Mesothelial cell of epicardium (in vitro differentiated cells): Measurements from ENCODE around the gene SIDT1. TPM values are rescaled to one million over a fixed set of nuclear protein-coding genes. Genes with fewer than 3 reads are reported as not detected.

Experiments used
- DNase-seq, 2 experiments: peaks; one replicate each; pipeline ENCODE4 v3.0.0; 2021; ENCODE audit warnings: low spot score in 2 of 2; ENCODE audit not compliant: unreplicated experiment in 2 of 2
- H3K27ac Mint-ChIP-seq: 2 replicates; pipeline ENCODE4 v1.8.0; 2021; ENCODE audit warnings: mixed read lengths
- H3K27me3 Mint-ChIP-seq: 2 replicates; pipeline ENCODE4 v1.8.0; 2021; ENCODE audit warnings: low read depth, mixed read lengths
- H3K36me3 Mint-ChIP-seq: 2 replicates; pipeline ENCODE4 v1.8.0; 2021; ENCODE audit warnings: mixed read lengths
- H3K4me1 Mint-ChIP-seq: 2 replicates; pipeline ENCODE4 v1.8.0; 2021; ENCODE audit warnings: mixed read lengths
- H3K4me3 Mint-ChIP-seq: 2 replicates; pipeline ENCODE4 v1.8.0; 2021; ENCODE audit warnings: mild to moderate bottlenecking, moderate library complexity, mixed read lengths
- H3K9me3 Mint-ChIP-seq: 2 replicates; pipeline ENCODE4 v1.8.0; 2021; ENCODE audit warnings: mixed read lengths
- total RNA-seq: library from RNA; stranded (reverse); gene quantifications from 3 replicates; pipeline ENCODE4 v1.2.1, GENCODE V29; 2021
- TF ChIP-seq, protein P1 (sequence below): fragments of 200-600 bp; sonication (generic); IDR thresholded peaks from one replicate; pipeline ENCODE4 v1.5.0; 2021; ENCODE audit warnings: antibody characterized with exemption; ENCODE audit not compliant: unreplicated experiment

SIDT1 gene
- total RNA-seq = not detected in 3 replicates

DNA sequence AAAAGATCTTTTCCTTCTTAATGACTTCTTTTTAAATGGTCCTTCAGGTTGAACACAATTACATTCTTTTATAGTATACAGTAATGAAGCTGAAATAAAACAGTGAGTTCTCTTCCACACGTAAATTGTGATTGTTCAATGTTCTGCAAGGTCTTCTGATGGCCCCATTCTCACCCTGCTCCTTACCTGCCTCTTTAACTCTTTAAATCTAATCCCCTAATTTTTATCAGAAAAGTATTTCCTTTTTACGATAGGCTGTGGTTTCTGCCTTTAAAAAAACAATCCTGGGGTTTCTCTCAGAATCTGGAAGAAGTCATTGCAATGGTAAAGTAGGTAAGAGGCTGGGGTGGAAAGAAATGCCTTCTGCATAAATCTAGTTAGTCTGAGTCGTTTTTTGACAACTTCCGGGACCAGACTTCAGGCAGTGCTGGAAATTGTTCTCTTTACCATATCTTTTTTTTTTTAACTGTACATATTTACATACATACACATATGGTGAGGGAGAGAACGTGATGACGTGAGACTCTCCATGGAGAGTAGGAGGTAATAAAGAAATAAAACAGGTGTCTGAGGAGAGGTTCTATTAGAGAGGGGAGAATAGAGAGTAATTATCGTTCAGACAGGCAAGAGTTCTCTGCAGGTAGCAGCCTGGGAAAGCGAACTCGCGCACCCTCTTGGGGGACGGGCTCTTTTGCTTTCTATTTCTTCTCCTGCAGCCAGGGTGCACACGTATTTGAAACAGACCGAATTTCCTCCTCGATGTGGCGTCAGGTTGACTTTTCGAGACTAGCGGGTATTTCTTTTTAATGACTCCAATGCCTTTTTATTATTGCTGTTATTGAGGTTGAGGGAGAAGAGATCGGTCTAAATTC lies at the start of gene SIDT1:
TSS of gene SIDT1 (plus strand) at position 730 of the 872 bp plus-strand sequence. CDS start 467 bp downstream, outside the sequence.
- Mint-ChIP-seq H3K27ac (no peak within 1 kb of the TSS), H3K36me3 (no peaks in the 10 kb centered on the region), H3K4me3 (peak within 1 kb of the TSS; percentile 67), H3K9me3 (no peaks in the 10 kb centered on the region), H3K27me3 (peaks cover 96% of the 10 kb centered on the region), H3K4me1 (peaks cover 24% of the 10 kb centered on the region)
- no peak for DNase-seq
- TF ChIP-seq, protein P1, sequence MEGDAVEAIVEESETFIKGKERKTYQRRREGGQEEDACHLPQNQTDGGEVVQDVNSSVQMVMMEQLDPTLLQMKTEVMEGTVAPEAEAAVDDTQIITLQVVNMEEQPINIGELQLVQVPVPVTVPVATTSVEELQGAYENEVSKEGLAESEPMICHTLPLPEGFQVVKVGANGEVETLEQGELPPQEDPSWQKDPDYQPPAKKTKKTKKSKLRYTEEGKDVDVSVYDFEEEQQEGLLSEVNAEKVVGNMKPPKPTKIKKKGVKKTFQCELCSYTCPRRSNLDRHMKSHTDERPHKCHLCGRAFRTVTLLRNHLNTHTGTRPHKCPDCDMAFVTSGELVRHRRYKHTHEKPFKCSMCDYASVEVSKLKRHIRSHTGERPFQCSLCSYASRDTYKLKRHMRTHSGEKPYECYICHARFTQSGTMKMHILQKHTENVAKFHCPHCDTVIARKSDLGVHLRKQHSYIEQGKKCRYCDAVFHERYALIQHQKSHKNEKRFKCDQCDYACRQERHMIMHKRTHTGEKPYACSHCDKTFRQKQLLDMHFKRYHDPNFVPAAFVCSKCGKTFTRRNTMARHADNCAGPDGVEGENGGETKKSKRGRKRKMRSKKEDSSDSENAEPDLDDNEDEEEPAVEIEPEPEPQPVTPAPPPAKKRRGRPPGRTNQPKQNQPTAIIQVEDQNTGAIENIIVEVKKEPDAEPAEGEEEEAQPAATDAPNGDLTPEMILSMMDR = no peak

DNA sequence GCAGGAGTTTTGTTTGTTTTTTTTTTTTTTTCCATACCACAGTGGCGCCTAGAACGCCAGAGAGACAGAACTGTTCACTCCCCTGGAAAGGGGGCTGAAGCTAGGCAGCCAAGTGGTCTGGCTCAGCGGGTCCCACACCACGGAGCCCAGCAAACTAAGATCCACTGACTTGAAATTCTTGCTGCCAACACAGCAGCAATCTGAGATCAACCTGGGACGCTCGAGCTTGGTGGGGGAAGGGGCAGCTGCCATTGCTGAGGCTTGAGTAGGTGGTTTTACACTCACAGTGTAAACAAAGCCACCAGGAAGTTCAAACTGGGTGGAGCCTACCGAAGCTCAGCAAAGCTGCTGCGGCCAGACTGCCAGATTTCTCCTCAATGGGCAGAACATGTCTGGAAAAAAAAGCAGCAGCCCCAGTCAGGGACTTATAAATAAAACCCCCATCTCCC lies 47.2 kb upstream of the SIDT1 start:
- peaks cover 47% of the 10 kb centered on the region for H3K36me3 Mint-ChIP-seq
- peaks cover 34% of the 10 kb centered on the region for H3K9me3 Mint-ChIP-seq
- no peaks in the 10 kb centered on the region for H3K4me1 Mint-ChIP-seq
- TF ChIP-seq, protein P1 = no peak
- H3K27me3 Mint-ChIP-seq = no peaks in the 10 kb centered on the region
- H3K4me3 Mint-ChIP-seq = no peak overlapping the region
- DNase-seq = no peak
- no peak overlapping the region for H3K27ac Mint-ChIP-seq

GRCh38 chr3:113495035-113495434 lies 37.3 kb upstream of the SIDT1 start:
- Mint-ChIP-seq H3K9me3 (no peaks in the 10 kb centered on the region), H3K27me3 (no peaks in the 10 kb centered on the region), H3K4me3 (no peak overlapping the region), H3K36me3 (peaks cover 14% of the 10 kb centered on the region), H3K27ac (no peak overlapping the region), H3K4me1 (peaks cover 12% of the 10 kb centered on the region)
- no peak for DNase-seq
- TF ChIP-seq, protein P1 = no peak

GRCh38 chr3:113496924-113497323 lies 35.4 kb upstream of the SIDT1 start:
- TF ChIP-seq, protein P1 = no peak
- H3K27ac Mint-ChIP-seq = no peak overlapping the region
- H3K27me3 Mint-ChIP-seq = no peaks in the 10 kb centered on the region
- H3K4me1 Mint-ChIP-seq = peaks cover 12% of the 10 kb centered on the region
- H3K36me3 Mint-ChIP-seq = peaks cover 6% of the 10 kb centered on the region
- DNase-seq = no peak
- H3K9me3 Mint-ChIP-seq = no peaks in the 10 kb centered on the region
- H3K4me3 Mint-ChIP-seq = no peak overlapping the region

- no peak overlapping the region for H3K4me3 Mint-ChIP-seq
- H3K9me3 Mint-ChIP-seq = no peaks in the 10 kb centered on the region
- DNase-seq = no peak
- TF ChIP-seq, protein P1 = no peak
- peaks cover 6% of the 10 kb centered on the region for H3K36me3 Mint-ChIP-seq
- H3K4me1 Mint-ChIP-seq = peaks cover 12% of the 10 kb centered on the region
- H3K27ac Mint-ChIP-seq = peak overlapping the region; percentile 82
- no peaks in the 10 kb centered on the region for H3K27me3 Mint-ChIP-seq
Observed at GRCh38 chr3:113498221-113499005, 33.9 kb upstream of the SIDT1 start.
